Measurements from ENCODE around the gene ZNF425. TPM values are rescaled to one million over a fixed set of nuclear protein-coding genes. Genes with fewer than 3 reads are reported as not detected.
"Not testable (repeated sequence)": the region's sequence is repeated elsewhere in the genome, so short reads cannot be mapped to it uniquely, and the experiment has no call there.

Gene ZNF425
- total RNA-seq, 1 donor from 2014 or later = 0.69 TPM

DNA sequence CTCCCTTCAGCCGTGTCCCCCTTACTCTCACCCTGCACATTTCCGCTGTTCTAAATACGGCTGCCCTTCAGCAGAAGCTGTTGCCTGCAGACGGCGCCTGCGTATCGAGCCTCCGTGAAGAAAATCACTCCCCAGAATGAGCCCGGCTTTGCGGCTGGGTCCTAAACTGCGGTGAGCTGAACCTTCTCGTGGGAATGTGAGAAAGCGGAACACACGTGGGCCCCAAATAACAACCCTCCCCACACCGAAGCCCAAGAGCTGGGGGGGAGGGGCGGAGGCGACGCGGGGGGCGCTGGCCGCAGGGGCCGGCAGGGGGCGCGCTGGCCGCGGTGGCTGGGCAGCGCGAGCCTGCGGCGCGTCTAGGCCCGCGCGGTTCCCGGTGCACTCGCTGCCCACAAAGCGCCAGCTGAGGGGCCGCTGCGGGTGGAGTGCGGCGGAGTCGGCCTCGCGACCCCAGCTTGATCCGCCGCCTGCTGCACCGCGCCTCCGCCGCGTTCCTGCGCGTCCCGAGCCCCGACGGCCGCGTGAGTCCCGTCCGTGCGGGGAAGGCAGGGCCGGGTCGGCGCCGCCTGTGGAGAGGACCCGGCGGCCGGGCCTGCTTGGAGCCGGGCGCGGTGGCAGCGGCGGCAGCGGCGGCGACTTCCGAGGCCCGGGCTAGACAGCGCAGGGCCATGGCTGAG is 21.1 kb upstream of the ZNF425 start, which contains the start of gene ZNF398:
TSS of gene ZNF398 (plus strand) at position 382 of the 680 bp plus-strand sequence. CDS start at position 672, 290 bp downstream.
- DNase-seq (ENCODE audit: low read depth) = no peak
- TF ChIP-seq, protein P1, sequence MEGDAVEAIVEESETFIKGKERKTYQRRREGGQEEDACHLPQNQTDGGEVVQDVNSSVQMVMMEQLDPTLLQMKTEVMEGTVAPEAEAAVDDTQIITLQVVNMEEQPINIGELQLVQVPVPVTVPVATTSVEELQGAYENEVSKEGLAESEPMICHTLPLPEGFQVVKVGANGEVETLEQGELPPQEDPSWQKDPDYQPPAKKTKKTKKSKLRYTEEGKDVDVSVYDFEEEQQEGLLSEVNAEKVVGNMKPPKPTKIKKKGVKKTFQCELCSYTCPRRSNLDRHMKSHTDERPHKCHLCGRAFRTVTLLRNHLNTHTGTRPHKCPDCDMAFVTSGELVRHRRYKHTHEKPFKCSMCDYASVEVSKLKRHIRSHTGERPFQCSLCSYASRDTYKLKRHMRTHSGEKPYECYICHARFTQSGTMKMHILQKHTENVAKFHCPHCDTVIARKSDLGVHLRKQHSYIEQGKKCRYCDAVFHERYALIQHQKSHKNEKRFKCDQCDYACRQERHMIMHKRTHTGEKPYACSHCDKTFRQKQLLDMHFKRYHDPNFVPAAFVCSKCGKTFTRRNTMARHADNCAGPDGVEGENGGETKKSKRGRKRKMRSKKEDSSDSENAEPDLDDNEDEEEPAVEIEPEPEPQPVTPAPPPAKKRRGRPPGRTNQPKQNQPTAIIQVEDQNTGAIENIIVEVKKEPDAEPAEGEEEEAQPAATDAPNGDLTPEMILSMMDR (conservative IDR thresholded peaks at IDR 0.05; ENCODE audit: low read depth, low read length) = peak; percentile 46
- H3K4me3 ChIP-seq (ENCODE audit: low read depth, low read length) = peak within 1 kb of the TSS; percentile 90

DNA sequence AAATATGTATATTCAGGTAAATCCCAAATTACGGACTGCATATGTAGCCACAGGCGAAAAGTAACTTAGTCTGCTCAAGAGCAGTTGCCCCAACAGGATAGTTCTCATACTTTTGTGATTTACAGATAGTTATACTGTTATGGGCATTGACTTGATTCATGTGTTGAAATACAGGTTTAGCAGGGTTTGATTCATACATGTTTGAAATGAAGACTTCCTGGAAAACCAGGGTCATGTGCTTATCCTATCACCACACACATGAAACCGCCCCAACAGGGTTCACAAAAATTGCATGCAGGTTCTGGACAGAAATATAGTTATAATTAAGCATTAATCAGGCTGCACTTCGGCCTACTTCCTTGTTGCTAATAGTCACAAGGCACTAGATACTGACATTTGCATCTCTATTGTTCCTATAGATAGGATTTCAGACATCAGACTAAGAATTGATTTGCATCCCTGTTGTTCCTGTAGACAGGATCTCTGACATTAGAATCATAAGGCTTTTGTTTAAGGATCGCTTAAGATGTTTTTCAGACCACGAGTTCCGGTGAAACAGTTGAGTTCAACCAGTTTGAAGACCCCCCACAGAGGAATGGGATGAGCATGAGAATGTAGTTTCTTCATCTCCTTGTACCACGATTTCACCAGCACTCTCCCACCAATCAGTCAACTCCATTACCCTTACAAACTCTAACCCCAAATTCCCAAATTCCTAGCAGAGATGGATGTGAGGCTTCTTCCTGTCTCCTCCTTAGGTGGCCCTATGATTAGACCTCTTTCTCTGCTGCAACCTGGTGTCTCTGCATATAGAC is 19.1 kb upstream of the ZNF425 start:
- H3K4me3 ChIP-seq (ENCODE audit: low read depth, low read length) = no peak overlapping the region
- DNase-seq (ENCODE audit: low read depth) = no peak
- TF ChIP-seq, protein P1 (conservative IDR thresholded peaks at IDR 0.05; ENCODE audit: low read depth, low read length) = no peak

DNA sequence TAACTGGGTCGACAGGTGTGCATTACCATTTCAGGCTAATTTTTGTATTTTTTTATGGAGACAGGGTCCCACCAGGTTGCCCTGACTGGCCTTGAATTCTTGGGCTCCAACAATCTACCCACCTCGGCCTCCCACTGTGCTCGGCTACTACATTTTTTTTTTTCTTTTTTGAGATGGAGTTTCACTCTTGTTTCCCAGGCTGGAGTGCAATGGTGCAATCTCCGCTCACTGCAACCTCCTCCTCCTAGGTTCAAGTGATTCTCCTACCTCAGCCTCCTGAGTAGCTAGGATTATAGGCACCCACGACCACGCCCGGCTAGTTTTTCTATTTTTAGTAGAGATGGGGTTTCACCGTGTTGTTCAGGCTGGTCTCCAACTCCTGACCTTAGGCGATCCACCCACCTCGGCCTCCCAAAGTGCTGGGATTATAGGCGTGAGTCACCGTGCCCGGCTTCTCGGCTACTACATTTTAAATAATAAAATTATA is 18.4 kb upstream of the ZNF425 start:
- not testable (repeated sequence) for H3K4me3 ChIP-seq (ENCODE audit: low read depth, low read length); DNase-seq (ENCODE audit: low read depth)

DNA sequence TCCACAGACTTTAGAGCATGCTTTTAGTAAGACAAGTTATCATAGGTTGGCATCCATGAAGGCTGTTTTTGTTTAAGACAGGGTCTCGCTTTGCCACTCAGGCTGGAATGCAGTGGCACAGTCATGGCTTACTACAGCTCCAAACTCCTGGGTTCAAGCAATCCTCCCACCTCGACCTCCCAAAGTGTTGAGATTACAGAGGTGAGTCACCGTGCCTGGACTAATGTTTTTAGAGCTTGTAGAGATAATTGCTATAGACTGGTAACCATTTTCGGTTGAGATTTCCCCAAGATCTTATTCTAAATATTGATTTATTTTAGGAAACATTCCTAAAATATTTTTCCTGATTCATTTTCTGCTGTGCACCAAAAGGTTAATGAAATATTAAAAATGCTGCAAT is 15.8 kb upstream of the ZNF425 start:
- DNase-seq (ENCODE audit: low read depth) = no peak
- TF ChIP-seq, protein P1 (conservative IDR thresholded peaks at IDR 0.05; ENCODE audit: low read depth, low read length) = no peak
- no peak overlapping the region for H3K4me3 ChIP-seq (ENCODE audit: low read depth, low read length)

DNA sequence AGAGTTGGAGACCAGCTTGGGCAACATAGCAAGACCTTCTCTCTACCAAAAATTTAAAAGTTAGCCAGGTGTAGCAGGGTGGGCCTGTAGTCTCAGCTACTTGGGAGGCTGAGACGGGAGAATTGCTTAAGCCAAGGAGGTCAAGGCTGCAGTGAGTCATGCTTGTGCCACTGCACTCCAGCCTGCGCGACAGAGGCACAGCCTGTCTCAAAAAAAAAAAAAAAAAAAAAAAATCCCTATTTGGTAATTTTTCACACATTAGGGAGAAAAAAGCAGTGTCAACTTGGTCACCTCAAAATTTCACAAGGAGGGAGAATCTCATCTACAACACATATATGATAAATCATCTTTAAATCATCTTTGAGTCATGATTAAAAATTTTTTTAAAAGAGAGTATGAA is 14.7 kb upstream of the ZNF425 start:
- DNase-seq (ENCODE audit: low read depth) = no peak
- no peak overlapping the region for H3K4me3 ChIP-seq (ENCODE audit: low read depth, low read length)
- TF ChIP-seq, protein P1 (conservative IDR thresholded peaks at IDR 0.05; ENCODE audit: low read depth, low read length) = no peak

DNA sequence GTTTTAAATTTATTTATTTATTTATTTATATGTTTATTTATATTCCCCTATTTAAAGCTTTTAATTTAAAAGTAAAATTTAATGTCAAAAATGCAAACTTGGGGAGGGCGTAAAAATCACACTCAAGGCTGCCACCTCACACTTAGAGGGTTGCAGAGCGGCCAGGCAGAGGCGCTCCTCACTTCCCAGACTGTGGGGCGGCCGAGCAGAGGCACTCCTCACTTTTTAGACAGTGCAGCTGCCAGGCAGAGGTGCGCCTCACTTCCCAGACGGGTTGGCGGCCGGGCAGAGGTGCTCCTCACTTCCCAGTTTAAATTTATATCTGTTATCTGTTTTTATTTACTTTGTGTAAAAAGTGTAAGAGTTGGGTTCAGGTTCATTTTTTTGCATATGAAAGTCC is 10.0 kb upstream of the ZNF425 start:
- H3K4me3 ChIP-seq (ENCODE audit: low read depth, low read length) = no peak overlapping the region
- no peak for DNase-seq (ENCODE audit: low read depth)
- TF ChIP-seq, protein P1 (conservative IDR thresholded peaks at IDR 0.05; ENCODE audit: low read depth, low read length) = no peak

DNA sequence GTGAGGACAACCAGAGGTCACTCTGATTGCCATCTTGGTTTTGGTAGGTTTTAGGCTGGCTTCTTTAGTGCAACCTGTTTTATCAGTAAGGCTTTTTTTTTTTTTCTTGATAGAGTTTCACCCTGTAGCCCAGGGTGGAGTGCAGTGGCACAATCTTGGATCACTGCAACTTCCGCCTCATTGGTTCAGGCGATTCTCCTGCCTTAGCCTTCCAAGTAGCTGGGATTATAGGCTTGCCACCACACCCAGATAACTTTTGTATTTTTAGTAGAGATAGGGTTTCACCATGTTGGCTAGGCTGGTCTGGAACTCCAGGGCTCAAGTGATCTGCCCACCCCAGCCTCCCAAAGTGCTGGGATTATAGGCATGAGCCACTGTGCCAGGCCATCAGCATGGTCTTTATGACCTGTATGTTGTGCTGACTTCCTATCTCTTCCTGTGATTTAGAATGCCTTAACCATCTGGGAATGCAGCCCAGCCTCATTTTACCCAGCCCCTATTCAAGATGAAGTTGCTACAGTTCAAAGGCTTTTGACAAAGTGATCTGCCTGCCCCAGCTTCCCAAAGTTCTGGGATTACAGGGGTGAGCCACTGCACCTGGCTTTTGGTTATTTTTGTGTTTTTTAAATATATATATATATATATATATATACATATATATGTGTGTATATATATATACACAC is 7.0 kb upstream of the ZNF425 start:
- DNase-seq (ENCODE audit: low read depth) = no peak
- TF ChIP-seq, protein P1 (conservative IDR thresholded peaks at IDR 0.05; ENCODE audit: low read depth, low read length) = no peak
- no peak overlapping the region for H3K4me3 ChIP-seq (ENCODE audit: low read depth, low read length)
